ENCODE results near the gene SIDT2. TPM values are rescaled to one million over a fixed set of nuclear protein-coding genes. Genes with fewer than 3 reads are reported as not detected.
A peak's percentile ranks its signal among the peaks of the same experiment; 100 is the strongest.

The SIDT2 gene
- total and polyA plus RNA-seq, 2 of the 8 experiments (the other 6 are each of a cell fraction or from before 2014, with no cell fraction given) = 18.5 to 21.1 TPM

DNA sequence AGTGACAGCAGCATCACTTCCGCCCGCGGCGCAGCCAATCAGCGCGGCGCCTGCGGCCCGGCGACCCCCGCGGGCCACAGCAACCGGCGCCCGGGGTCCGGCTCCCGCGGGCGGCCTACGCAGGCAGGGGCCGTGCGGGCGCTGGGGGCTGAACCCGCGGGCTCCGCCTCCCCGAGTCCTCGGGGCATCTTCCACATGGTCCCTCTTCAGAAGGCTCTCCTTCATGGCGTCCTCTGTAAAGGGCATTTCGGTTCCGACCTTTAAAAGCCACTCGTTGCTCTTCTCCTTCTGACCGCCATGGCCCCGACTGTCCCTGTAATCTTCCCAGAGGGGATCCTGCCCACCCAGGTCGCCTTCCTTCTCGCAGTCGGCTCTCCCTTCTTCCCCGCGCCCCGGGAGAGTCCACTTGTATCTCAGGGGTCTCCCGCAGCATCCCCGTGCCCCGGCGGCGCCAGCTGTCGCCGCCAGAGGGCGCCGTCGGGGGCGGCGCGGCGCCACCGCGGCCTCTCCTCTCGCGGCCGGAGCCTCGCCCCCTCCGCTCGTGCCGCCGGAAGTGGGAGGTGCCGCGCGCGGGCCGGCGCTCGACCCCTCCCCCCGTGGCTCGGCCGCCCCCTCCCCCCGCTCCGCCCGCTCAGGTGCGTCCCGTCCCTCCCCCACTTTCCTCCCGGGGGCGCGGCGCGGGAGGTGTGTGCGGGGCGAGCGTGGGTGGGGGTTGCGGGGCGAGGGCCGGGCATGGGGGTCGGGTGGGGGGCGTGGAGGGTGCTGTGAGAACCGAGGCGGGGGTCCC is 53.7 kb downstream of the SIDT2 start, which contains the start of gene RNF214:
RNF214 (plus strand) TSS at position 580 of the 787 bp plus-strand sequence. CDS start 1,602 bp downstream, outside the sequence.
- 2% methylated on average over 34 of the region's 94 CpGs; no CpG with 5 or more reads in 1 of the 2 experiments for WGBS, 2 experiments (ENCODE audit: extremely low coverage in 1 of 2, insufficient coverage in 1 of 2, insufficient read length in 1 of 2, insufficient replicate concordance in 2 of 2, low coverage in 1 of 2, low lambda C conversion rate in 2 of 2, missing lambda C conversion rate in 1 of 2)
- TF ChIP-seq, protein P1, sequence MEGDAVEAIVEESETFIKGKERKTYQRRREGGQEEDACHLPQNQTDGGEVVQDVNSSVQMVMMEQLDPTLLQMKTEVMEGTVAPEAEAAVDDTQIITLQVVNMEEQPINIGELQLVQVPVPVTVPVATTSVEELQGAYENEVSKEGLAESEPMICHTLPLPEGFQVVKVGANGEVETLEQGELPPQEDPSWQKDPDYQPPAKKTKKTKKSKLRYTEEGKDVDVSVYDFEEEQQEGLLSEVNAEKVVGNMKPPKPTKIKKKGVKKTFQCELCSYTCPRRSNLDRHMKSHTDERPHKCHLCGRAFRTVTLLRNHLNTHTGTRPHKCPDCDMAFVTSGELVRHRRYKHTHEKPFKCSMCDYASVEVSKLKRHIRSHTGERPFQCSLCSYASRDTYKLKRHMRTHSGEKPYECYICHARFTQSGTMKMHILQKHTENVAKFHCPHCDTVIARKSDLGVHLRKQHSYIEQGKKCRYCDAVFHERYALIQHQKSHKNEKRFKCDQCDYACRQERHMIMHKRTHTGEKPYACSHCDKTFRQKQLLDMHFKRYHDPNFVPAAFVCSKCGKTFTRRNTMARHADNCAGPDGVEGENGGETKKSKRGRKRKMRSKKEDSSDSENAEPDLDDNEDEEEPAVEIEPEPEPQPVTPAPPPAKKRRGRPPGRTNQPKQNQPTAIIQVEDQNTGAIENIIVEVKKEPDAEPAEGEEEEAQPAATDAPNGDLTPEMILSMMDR (IDR thresholded peaks at IDR 0.05; ENCODE audit: control extremely low read depth in 1 of 3, insufficient read depth in 1 of 3, low read depth in 1 of 3, low read length in 3 of 3) = peak; percentile 81 to 97 (median 89)
- TF ChIP-seq RFX5 (IDR thresholded peaks at IDR 0.05; ENCODE audit: borderline replicate concordance, low read depth, low read length) (no peak), SIRT6 (IDR thresholded peaks at IDR 0.05; ENCODE audit: low read length) (no peak), SRF (IDR thresholded peaks at IDR 0.05; ENCODE audit: low read depth, low read length) (no peak), CREB1 (IDR thresholded peaks at IDR 0.05) (no peak; the same call in 1 of the 2 replicates), EZH2 (IDR thresholded peaks at IDR 0.05; ENCODE audit: low read depth, low read length, severe bottlenecking) (no peak), GTF2F1 (IDR thresholded peaks at IDR 0.05; ENCODE audit: borderline replicate concordance, low read depth, low read length) (no peak), EP300 (IDR thresholded peaks at IDR 0.05; ENCODE audit: borderline replicate concordance in 1 of 2, low read depth in 2 of 2, low read length in 2 of 2) (peak in 1 of 2 experiments; percentile 93; a peak in 2 of 3 replicates)

More for the DNA sequence above, 53.7 kb downstream of the SIDT2 start, which contains the start of gene RNF214:
- Histone ChIP-seq H3K18ac (ENCODE audit: extremely low read depth, low read length) (peak within 1 kb of the TSS; percentile 52; the same call in 1 of the 2 replicates), H2BK5ac (ENCODE audit: low read depth, low read length) (peak within 1 kb of the TSS; percentile 23; the same call in 1 of the 2 replicates), H3K27ac (ENCODE audit: low read depth, low read length) (peak within 1 kb of the TSS; percentile 71; the same call in 1 of the 2 replicates), H4K5ac (ENCODE audit: insufficient read length, low read depth, low read length) (peak within 1 kb of the TSS; percentile 80), H3K79me1 (ENCODE audit: low read depth, low read length) (peaks cover 7% of the 10 kb centered on the region; the same call in 1 of the 2 replicates), H2BK12ac (ENCODE audit: low read depth, low read length) (no peak within 1 kb of the TSS), H3K4me2 (ENCODE audit: insufficient read depth in 1 of 2, low read depth in 2 of 2, low read length in 2 of 2) (peak within 1 kb of the TSS; percentile 93 to 96), H3K4me1 (replicated peaks in 1 of 4; ENCODE audit: control insufficient read depth in 3 of 4, insufficient read depth in 4 of 4, low read length in 3 of 4) (peaks cover 0 to 8% (median 2%) of the 10 kb centered on the region in 4 experiments; a peak in 3 of 7 replicates), H2BK20ac (ENCODE audit: low read length) (no peak within 1 kb of the TSS), H3K9me3 (ENCODE audit: insufficient read depth in 2 of 2, low read depth in 1 of 2, low read length in 1 of 2) (no peaks in the 10 kb centered on the region), H4K91ac (replicated peaks; ENCODE audit: insufficient read length, low read length) (peak within 1 kb of the TSS; percentile 52), H3K4me3 (ENCODE audit: extremely low read depth in 1 of 4, insufficient read depth in 2 of 4, low read depth in 3 of 4, low read length in 4 of 4) (peak within 1 kb of the TSS; percentile 76 to 100 (median 96)), H3K4ac (replicated peaks; ENCODE audit: insufficient read length, low read depth, low read length) (peak within 1 kb of the TSS; percentile 80), H2AK5ac (ENCODE audit: low read depth, low read length) (peak within 1 kb of the TSS; percentile 9; the same call in 1 of the 2 replicates), H4K20me1 (replicated peaks in 1 of 2; ENCODE audit: control insufficient read depth in 1 of 2, insufficient read depth in 2 of 2, low read length in 2 of 2) (no peaks in the 10 kb centered on the region), H2BK120ac (replicated peaks; ENCODE audit: low read depth, low read length) (no peak within 1 kb of the TSS), H2BK15ac (ENCODE audit: low read length) (no peak within 1 kb of the TSS; the same call in 1 of the 2 replicates), H4K8ac (ENCODE audit: extremely low read depth, insufficient read depth, low read length) (peak within 1 kb of the TSS; percentile 86; the same call in 1 of the 2 replicates), H3K36me3 (ENCODE audit: control insufficient read depth in 2 of 4, insufficient read depth in 4 of 4, low read length in 3 of 4) (peaks cover 4 to 10% (median 6%) of the 10 kb centered on the region in 4 experiments; a peak in 7 of 8 replicates), H3K14ac (ENCODE audit: insufficient read length) (no peak within 1 kb of the TSS), H3K23me2 (ENCODE audit: low read depth, low read length) (peaks cover 7% of the 10 kb centered on the region), H3K9ac (replicated peaks in 1 of 4; ENCODE audit: extremely low read depth in 1 of 4, low read depth in 3 of 4, low read length in 3 of 4) (peak within 1 kb of the TSS; percentile 67 to 77 (median 72)), H3K79me2 (ENCODE audit: control insufficient read depth in 1 of 2, insufficient read depth in 2 of 2, low read length in 2 of 2) (peaks cover 0 to 40% of the 10 kb centered on the region in 2 experiments; a peak in 2 of 4 replicates), H2AFZ (ENCODE audit: low read length) (peak within 1 kb of the TSS; percentile 99; the same call in 1 of the 2 replicates), H3K23ac (ENCODE audit: insufficient read length) (no peak within 1 kb of the TSS), H3K27me3 (replicated peaks in 1 of 4; ENCODE audit: control insufficient read depth in 3 of 4, extremely low read depth in 1 of 4, insufficient read depth in 3 of 4, low read length in 3 of 4) (no peaks in the 10 kb centered on the region), H3K56ac (replicated peaks; ENCODE audit: insufficient read length, low read depth, low read length) (peak within 1 kb of the TSS; percentile 81)
- ChIA-PET POLR2A (ENCODE audit: partially characterized antibody) (interaction anchor here (0.6 to 6.0 kb wide), 14 partner anchors 10 to 445 kb away, joined by 3 to 53 read pairs (median 4); partner anchors contain the start of genes PAFAH1B2, SIDT2 and TAGLN), CTCF (ENCODE audit: partially characterized antibody) (interaction anchor here (0.8 to 25.0 kb wide), 9 partner anchors 12 to 126 kb away, joined by 3 to 449 read pairs (median 4); partner anchors contain the start of genes SIDT2 and TAGLN)
- no peak for FAIRE-seq
- peak; percentile 38 to 88 for DNase-seq (ENCODE audit: low read depth in 1 of 2, low spot score in 2 of 2)

Data from H1 (cell line).